Panc1 (cell line): Measurements from ENCODE around the gene ZGRF1. TPM values are rescaled to one million over a fixed set of nuclear protein-coding genes. Genes with fewer than 3 reads are reported as not detected.

Experiments used
- ATAC-seq: fragments of 200-7000 bp; cut with Tn5 transposase; 2 replicates; pipeline ENCODE4 v1.9.1; 2020; ENCODE audit warnings: mild to moderate bottlenecking, moderate library complexity
- BruUV-seq: library from RNA; stranded (reverse); fragments of 400-500 nt; replicated peaks from 2 replicates; lab custom pipeline; 2021; lab: Mats Ljungman, UMichigan
- CTCF ChIA-PET: fragments of 300-600 bp; sonication (Branson Sonifier 250); formaldehyde crosslinking; loops from one replicate; lab custom pipeline; 2022; ENCODE audit warnings: antibody characterized with exemption; lab: Charles Lee
- POLR2A ChIA-PET: fragments of 300-600 bp; sonication (Branson Sonifier 250); formaldehyde crosslinking; loops from one replicate; lab custom pipeline; 2022; ENCODE audit warnings: antibody characterized with exemption; lab: Charles Lee
- DNase-seq: peaks from one replicate; pipeline ENCODE4 v3.0.0-alpha.2; 2010; ENCODE audit warnings: low read depth, low spot score
- H3K27ac ChIP-seq: 2 replicates; pipeline ENCODE4 v1.5.1; 2011; ENCODE audit warnings: mild to moderate bottlenecking, low read length, inconsistent platforms
- H3K27me3 ChIP-seq: fragments of 200-500 bp; sonication (Bioruptor generic); 2 replicates; pipeline ENCODE4 v1.6.0; 2014; ENCODE audit warnings: low read length, inconsistent platforms; ENCODE audit not compliant: control insufficient read depth, insufficient read depth
- H3K36me3 ChIP-seq: fragments of 200-500 bp; sonication (Bioruptor generic); 2 replicates; pipeline ENCODE4 v1.5.1; 2014; ENCODE audit warnings: inconsistent platforms, mild to moderate bottlenecking, low read length, moderate library complexity; ENCODE audit not compliant: control insufficient read depth, insufficient read depth
- H3K4me1 ChIP-seq: 2 replicates; pipeline ENCODE4 v1.5.1; 2011; ENCODE audit warnings: inconsistent platforms, mild to moderate bottlenecking, low read length, moderate library complexity; ENCODE audit not compliant: control insufficient read depth, insufficient read depth
- H3K4me3 ChIP-seq, 2 experiments: 2 replicates each; pipeline ENCODE4 v1.5.1; 2011 to 2012; ENCODE audit warnings: low read depth in 2 of 2, low read length in 2 of 2, mild to moderate bottlenecking in 2 of 2, inconsistent platforms in 1 of 2, moderate library complexity in 1 of 2
- H3K9me3 ChIP-seq: fragments of 200-500 bp; sonication (Bioruptor generic); 2 replicates; pipeline ENCODE4 v1.5.1; 2014; ENCODE audit warnings: low read depth, mild to moderate bottlenecking, inconsistent platforms, low read length, moderate library complexity; ENCODE audit not compliant: control insufficient read depth, insufficient read depth
- POLR2AphosphoS5 ChIP-seq: IDR thresholded peaks from 2 replicates; pipeline ENCODE4 v1.6.1; 2012; ENCODE audit warnings: mild to moderate bottlenecking, low read depth, low read length, moderate library complexity
- REST ChIP-seq, 2 experiments: IDR thresholded peaks; 2 replicates each; pipeline ENCODE4 v1.6.1; 2011 to 2012; ENCODE audit warnings: low read depth in 2 of 2, control low read depth in 1 of 2, low read length in 1 of 2, mild to moderate bottlenecking in 1 of 2, moderate library complexity in 1 of 2; ENCODE audit not compliant: insufficient read depth in 1 of 2
- SIN3A ChIP-seq: IDR thresholded peaks from 2 replicates; pipeline ENCODE4 v1.6.1; 2012; ENCODE audit warnings: low read depth, mild to moderate bottlenecking, low read length, moderate library complexity, borderline replicate concordance; ENCODE audit not compliant: insufficient read depth
- TCF7L2 ChIP-seq: IDR thresholded peaks from 2 replicates; pipeline ENCODE4 v1.6.1; 2011; ENCODE audit warnings: mild to moderate bottlenecking, low read depth, low read length, inconsistent platforms
- in situ Hi-C: cut with HindIII; loops from 2 replicates; pipeline ENCODE4 v1.10.0; 2016; ENCODE audit warnings: low sequenced_read_pairs, low pct_unique_long_range_greater_than_20kb
- intact Hi-C: fragments of 100-400 bp; cut with micrococcal nuclease; formaldehyde crosslinking; loops from one replicate; pipeline ENCODE4 v1.10.0; 2022; ENCODE audit not compliant: unreplicated experiment
- total RNA-seq: library from RNA; stranded (reverse); gene quantifications from one replicate; pipeline ENCODE4 v1.2.1, GENCODE V29; 2021; ENCODE audit not compliant: unreplicated experiment
- TF ChIP-seq, protein P1 (sequence below): fragments of 450-650 bp; IDR thresholded peaks from 2 replicates; pipeline ENCODE4 v1.5.1; 2017; ENCODE audit warnings: mild to moderate bottlenecking

ZGRF1 gene
- total RNA-seq, 1 experiment from 2014 or later: 7.4 TPM

GRCh38 chr4:112591593-112591992 lies 45.1 kb downstream of the ZGRF1 start:
- in situ Hi-C loops: no loop called here
- CTCF ChIA-PET: no interaction called here

DNA sequence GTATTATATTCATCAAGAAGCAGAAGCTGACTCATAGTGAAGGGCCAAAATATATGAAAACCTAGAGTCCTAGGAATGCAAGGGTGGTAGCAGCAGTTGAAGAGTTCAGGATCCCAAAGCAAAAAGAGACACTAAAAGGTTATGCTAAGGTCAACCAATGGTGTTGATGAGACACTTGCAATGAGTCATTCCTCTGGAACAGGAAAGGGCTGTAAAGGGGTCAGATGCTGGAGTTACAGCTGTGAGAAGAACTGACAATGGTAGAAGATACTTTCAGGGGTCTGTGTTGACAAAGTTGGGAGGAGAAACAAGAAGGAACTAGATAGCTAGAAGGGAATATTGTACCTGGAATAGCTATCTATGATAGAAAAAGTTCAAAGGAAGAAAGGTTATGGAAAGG lies 47.5 kb downstream of the ZGRF1 start:
- intact Hi-C loops: no loop called here
- Histone ChIP-seq H3K27me3 (no peaks in the 10 kb centered on the region), H3K4me3 (no peak overlapping the region), H3K27ac (no peak overlapping the region), H3K36me3 (no peaks in the 10 kb centered on the region; the same call in 1 of the 2 replicates), H3K4me1 (no peaks in the 10 kb centered on the region), H3K9me3 (no peaks in the 10 kb centered on the region)
- ChIA-PET CTCF (no interaction called here), POLR2A (no interaction called here)
- DNase-seq (no peak), ATAC-seq (no peak)
- in situ Hi-C loops: no loop called here
- TF ChIP-seq POLR2AphosphoS5 (no peak), SIN3A (no peak), REST (IDR thresholded peaks at IDR 0.05; ENCODE audit: insufficient read depth in 1 of 2, low read depth in 2 of 2, low read length in 1 of 2) (no peak), TCF7L2 (no peak)
- TF ChIP-seq, protein P1, sequence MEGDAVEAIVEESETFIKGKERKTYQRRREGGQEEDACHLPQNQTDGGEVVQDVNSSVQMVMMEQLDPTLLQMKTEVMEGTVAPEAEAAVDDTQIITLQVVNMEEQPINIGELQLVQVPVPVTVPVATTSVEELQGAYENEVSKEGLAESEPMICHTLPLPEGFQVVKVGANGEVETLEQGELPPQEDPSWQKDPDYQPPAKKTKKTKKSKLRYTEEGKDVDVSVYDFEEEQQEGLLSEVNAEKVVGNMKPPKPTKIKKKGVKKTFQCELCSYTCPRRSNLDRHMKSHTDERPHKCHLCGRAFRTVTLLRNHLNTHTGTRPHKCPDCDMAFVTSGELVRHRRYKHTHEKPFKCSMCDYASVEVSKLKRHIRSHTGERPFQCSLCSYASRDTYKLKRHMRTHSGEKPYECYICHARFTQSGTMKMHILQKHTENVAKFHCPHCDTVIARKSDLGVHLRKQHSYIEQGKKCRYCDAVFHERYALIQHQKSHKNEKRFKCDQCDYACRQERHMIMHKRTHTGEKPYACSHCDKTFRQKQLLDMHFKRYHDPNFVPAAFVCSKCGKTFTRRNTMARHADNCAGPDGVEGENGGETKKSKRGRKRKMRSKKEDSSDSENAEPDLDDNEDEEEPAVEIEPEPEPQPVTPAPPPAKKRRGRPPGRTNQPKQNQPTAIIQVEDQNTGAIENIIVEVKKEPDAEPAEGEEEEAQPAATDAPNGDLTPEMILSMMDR: no peak
- BruUV-seq: no TSS peak

More at GRCh38 chr4:112591593-112591992, 45.1 kb downstream of the ZGRF1 start:
- no peak for ATAC-seq
- no peak for TF ChIP-seq REST (IDR thresholded peaks at IDR 0.05; ENCODE audit: insufficient read depth in 1 of 2, low read depth in 2 of 2, low read length in 1 of 2)
- TF ChIP-seq, protein P1: no peak
- intact Hi-C loops: no loop called here
- H3K4me3 ChIP-seq: no peak overlapping the region
- H3K27ac ChIP-seq: no peak overlapping the region
- BruUV-seq: no TSS peak
- POLR2A ChIA-PET: no interaction called here
- no peaks in the 10 kb centered on the region for H3K4me1 ChIP-seq
- no peaks in the 10 kb centered on the region for H3K36me3 ChIP-seq
- H3K27me3 ChIP-seq: no peaks in the 10 kb centered on the region
- no peak for DNase-seq
- H3K9me3 ChIP-seq: no peaks in the 10 kb centered on the region
